Esophagus muscularis mucosa (tissue), 4 donors: ENCODE measurements around the gene TREML4.

Experiments
- EP300 ChIP-seq: sonication (generic); formaldehyde crosslinking; IDR thresholded peaks from one replicate; pipeline ENCODE4 v1.6.1; 2017; ENCODE audit warnings: antibody characterized with exemption
- POLR2A ChIP-seq: fragments of 450-650 bp; IDR thresholded peaks from one replicate; pipeline ENCODE4 v1.6.1; 2017; ENCODE audit warnings: antibody characterized with exemption, moderate library complexity, mild to moderate bottlenecking, low read depth
- TF ChIP-seq, protein P1 (sequence below), 3 experiments: fragments of 200-600 bp in 2 of 3; fragments of 450-650 bp in 1 of 3; sonication (generic) in 2 of 3; IDR thresholded peaks; one replicate each; pipeline ENCODE4 v1.5.1; 2017 to 2019; ENCODE audit warnings: antibody characterized with exemption in 3 of 3, mild to moderate bottlenecking in 2 of 3, moderate library complexity in 1 of 3

DNA sequence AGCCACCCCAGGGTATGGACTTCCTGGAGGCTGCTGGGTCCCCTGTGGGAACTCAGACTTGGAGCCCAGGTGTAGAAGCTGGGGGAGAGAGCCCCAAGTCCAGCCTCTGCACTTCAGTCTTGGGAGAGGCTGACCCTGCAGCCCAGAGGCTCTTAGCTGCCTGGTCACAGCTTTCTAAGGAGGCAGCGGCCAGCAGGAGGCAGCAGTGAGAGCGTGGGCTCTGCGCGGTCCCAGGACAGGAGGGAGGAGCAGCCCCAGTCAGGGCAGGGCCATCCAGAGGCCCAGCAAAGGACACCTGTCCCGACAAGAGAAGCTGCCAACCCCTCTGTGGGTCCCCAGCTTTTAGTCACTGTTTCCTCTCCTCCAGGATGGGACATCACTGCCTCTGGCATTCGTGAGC lies 36.6 kb upstream of the TREML4 start:
- TF ChIP-seq POLR2A (no peak), EP300 (no peak)
- TF ChIP-seq, protein P1, sequence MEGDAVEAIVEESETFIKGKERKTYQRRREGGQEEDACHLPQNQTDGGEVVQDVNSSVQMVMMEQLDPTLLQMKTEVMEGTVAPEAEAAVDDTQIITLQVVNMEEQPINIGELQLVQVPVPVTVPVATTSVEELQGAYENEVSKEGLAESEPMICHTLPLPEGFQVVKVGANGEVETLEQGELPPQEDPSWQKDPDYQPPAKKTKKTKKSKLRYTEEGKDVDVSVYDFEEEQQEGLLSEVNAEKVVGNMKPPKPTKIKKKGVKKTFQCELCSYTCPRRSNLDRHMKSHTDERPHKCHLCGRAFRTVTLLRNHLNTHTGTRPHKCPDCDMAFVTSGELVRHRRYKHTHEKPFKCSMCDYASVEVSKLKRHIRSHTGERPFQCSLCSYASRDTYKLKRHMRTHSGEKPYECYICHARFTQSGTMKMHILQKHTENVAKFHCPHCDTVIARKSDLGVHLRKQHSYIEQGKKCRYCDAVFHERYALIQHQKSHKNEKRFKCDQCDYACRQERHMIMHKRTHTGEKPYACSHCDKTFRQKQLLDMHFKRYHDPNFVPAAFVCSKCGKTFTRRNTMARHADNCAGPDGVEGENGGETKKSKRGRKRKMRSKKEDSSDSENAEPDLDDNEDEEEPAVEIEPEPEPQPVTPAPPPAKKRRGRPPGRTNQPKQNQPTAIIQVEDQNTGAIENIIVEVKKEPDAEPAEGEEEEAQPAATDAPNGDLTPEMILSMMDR (IDR thresholded peaks at IDR 0.05), result peak in 1 of 3 experiments; percentile 5
